HL-60 (cell line): ENCODE results near the gene RNF214.

Experiments
- DNase-seq, 2 experiments: peaks; one replicate each; pipeline ENCODE4 v3.0.0-alpha.2; 2010 to 2020; ENCODE audit warnings: low read depth in 1 of 2, low spot score in 1 of 2
- H3K27ac ChIP-seq: fragments of 250-450 bp; sonication (Bioruptor Pico); replicated peaks from 2 replicates; pipeline ENCODE4 v1.5.1; 2020; ENCODE audit warnings: mild to moderate bottlenecking, moderate library complexity
- H3K27me3 ChIP-seq: fragments of 250-450 bp; sonication (Bioruptor Pico); 2 replicates; pipeline ENCODE4 v1.5.1; 2021; ENCODE audit warnings: mild to moderate bottlenecking, moderate library complexity; ENCODE audit not compliant: insufficient read depth, poor library complexity, severe bottlenecking
- H3K4me3 ChIP-seq: replicated peaks from 2 replicates; pipeline ENCODE4 v1.5.1; 2011; ENCODE audit warnings: mild to moderate bottlenecking, control low read depth, low read length; ENCODE audit not compliant: insufficient read depth
- CTCF ChIP-seq: IDR thresholded peaks from one replicate; pipeline ENCODE4 v1.5.1; 2011; ENCODE audit warnings: low read length, control low read depth, inconsistent platforms; ENCODE audit not compliant: insufficient read depth
- GABPA ChIP-seq: IDR thresholded peaks from 2 replicates; pipeline ENCODE4 v1.6.1; 2012; ENCODE audit warnings: low read depth
- POLR2AphosphoS5 ChIP-seq: IDR thresholded peaks from 2 replicates; pipeline ENCODE4 v1.6.1; 2012; ENCODE audit warnings: low read depth
- REST ChIP-seq: IDR thresholded peaks from 2 replicates; pipeline ENCODE4 v1.6.1; 2012; ENCODE audit warnings: low read depth; ENCODE audit not compliant: insufficient replicate concordance
- SPI1 ChIP-seq: IDR thresholded peaks from 2 replicates; pipeline ENCODE4 v1.6.1; 2012; ENCODE audit warnings: low read depth, mild to moderate bottlenecking, borderline replicate concordance

RNF214 gene

GRCh38 chr11:117200813-117201657, 31.4 kb upstream of the RNF214 start:
- Histone ChIP-seq H3K27ac (no peak overlapping the region), H3K4me3 (no peak overlapping the region)
- TF ChIP-seq GABPA: no peak
- no peak for TF ChIP-seq POLR2AphosphoS5
- no peak for TF ChIP-seq REST
- TF ChIP-seq CTCF: no peak
- no peak for TF ChIP-seq SPI1

GRCh38 chr11:117201658-117202305, 30.7 kb upstream of the RNF214 start:
- TF ChIP-seq GABPA: no peak
- H3K4me3 ChIP-seq: no peak overlapping the region
- no peak for DNase-seq
- H3K27me3 ChIP-seq: no peaks in the 10 kb centered on the region
- H3K27ac ChIP-seq: no peak overlapping the region

More at GRCh38 chr11:117200813-117201657, 31.4 kb upstream of the RNF214 start:
- H3K27me3 ChIP-seq: no peaks in the 10 kb centered on the region
- no peak for DNase-seq

- Histone ChIP-seq H3K27me3 (no peaks in the 10 kb centered on the region), H3K27ac (no peak overlapping the region), H3K4me3 (no peak overlapping the region)
- TF ChIP-seq SPI1 (no peak), POLR2AphosphoS5 (no peak), CTCF (no peak), REST (no peak), GABPA (no peak)
- no peak for DNase-seq
Observed at GRCh38 chr11:117202386-117203068, 29.9 kb upstream of the RNF214 start.

GRCh38 chr11:117203069-117203407, 29.4 kb upstream of the RNF214 start:
- no peak for TF ChIP-seq POLR2AphosphoS5
- no peak for TF ChIP-seq REST
- no peak for TF ChIP-seq CTCF
- no peak for TF ChIP-seq SPI1
- no peak for TF ChIP-seq GABPA
- DNase-seq: no peak
- Histone ChIP-seq H3K4me3 (no peak overlapping the region), H3K27me3 (no peaks in the 10 kb centered on the region), H3K27ac (no peak overlapping the region)
